T47D (cell line): ENCODE measurements around the gene RGS3.

Experiments
- DNase-seq, 2 experiments: peaks; one replicate each; pipeline versions ENCODE4 v3.0.0 to v3.0.0-alpha.2; 2011 to 2012; ENCODE audit warnings: low read depth in 1 of 2, low spot score in 1 of 2
- JUND ChIP-seq: IDR thresholded peaks from 2 replicates; pipeline ENCODE4 v1.6.1; 2012; ENCODE audit warnings: low read depth
- in situ Hi-C: cut with HindIII; loops from 2 replicates; pipeline ENCODE4 v1.10.0; 2016; ENCODE audit warnings: low sequenced_read_pairs, low pct_unique_long_range_greater_than_20kb

The RGS3 gene

GRCh38 chr9:113446323-113446740 lies 17.2 kb upstream of the RGS3 start:
- in situ Hi-C loops: no loop called here
- no peak for TF ChIP-seq JUND
- peak; percentile 75 to 77 for DNase-seq

- no peak for DNase-seq
- in situ Hi-C loops: no loop called here
- no peak for TF ChIP-seq JUND
Observed at GRCh38 chr9:113449376-113449775, 14.2 kb upstream of the RGS3 start.

DNA sequence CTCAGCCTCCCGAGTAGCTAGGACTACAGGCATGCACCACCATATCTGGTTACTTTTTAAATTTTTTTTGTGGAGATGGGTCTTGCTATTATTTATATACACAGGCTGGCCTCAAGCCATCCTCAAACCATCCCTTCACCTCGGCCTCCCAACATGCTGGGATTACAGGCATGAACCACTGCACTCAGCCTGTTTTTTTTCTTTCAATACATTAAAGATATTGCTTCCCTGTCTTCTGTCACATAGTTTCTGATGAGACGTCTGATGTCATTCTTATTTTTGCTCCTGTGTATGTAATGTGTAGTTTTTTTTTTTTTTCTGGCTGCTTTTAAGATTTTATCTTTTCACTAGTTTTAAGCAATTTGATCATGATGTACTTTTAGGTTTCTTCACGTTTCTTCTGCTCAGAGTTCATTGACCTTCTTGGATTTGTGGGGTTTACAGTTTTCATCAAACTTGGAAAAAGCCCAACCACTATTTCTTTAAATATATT lies 11.4 kb upstream of the RGS3 start:
- no peak for TF ChIP-seq JUND
- in situ Hi-C loops: no loop called here

DNA sequence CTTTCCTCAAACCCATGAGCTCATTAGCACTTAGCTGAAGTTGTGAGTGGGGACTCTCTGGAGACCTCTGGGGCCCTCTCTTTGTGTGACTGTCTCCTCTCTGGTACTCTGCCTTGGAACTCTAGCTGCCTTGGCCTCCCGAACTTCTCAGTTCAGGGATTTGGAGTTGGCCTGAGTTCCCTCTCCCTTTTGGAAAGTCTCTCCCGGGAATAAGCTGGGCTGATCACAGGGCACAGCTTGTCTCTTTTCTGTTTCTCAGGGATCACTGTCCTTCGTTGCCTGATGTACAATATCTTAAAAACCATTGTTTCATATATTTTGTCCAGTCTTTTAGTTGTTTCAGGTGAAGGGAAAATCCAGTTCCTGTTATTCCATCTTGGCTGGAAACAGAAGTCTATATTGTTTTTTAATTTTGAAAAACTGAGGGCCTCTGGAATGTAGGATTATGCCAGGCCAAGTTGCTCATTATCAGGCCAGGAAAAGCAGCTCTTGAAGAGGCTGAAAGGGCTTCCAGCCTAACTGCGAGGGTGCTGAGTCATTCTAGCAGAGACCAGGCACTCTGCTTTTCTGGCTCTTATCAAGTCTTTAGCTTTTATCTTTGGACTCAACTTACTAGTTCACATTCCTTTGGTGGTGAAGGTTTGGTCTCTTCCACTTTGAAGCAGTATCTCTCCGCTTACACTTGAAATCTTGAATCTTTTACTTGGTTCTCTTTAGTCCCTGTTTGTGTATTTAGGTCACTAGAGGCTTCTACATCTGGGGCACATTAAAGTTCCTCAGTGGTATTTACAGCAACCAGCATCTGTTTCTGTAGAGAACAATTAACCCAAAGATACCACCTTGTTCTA lies 8.4 kb upstream of the RGS3 start:
- in situ Hi-C loops: no loop called here
- DNase-seq: no peak

More for the DNA sequence above, 11.4 kb upstream of the RGS3 start:
- no peak for DNase-seq

DNA sequence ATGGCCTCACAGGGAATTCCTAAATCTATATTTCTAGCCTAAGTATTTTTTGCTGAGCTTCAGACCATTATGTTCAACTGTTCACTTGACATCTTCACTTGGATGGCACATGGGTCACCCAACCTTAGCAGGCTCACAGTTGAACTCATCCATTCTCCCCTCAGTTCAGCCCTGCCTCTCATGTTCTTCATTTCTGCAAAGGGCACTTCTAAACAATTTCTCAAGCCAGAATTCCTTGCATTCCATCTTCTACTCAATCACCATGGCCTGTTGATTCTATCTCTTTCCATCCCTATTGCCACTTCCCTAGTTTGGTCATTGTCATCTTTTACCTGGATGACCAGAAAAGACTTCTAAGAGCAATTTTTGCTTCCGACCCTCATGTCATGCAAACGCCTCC lies 7.3 kb upstream of the RGS3 start:
- TF ChIP-seq JUND: no peak
- peak in 1 of 2 experiments; percentile 49 for DNase-seq
- in situ Hi-C loops: no loop called here

More for the DNA sequence above, 8.4 kb upstream of the RGS3 start:
- no peak for TF ChIP-seq JUND

DNA sequence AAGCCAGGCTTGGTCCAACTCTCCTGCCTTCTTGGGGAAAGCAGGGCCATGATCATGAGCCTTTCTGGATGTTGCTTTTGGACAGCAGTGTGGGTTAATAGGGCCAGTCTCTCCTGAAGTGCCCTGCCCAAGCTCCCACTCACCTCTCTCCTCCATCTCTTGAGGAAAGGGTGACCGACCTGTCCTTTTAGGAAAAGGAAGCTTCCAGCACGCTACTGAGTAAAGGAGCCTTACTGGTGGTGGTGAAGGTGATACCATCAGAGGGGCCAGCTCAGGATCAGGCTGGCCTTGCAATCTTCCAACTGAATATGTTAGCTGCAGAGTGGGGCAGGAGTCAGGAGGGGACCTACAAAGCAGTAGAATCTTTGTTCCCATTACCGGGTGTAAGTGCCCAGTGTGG lies 2.2 kb upstream of the RGS3 start:
- no peak for TF ChIP-seq JUND
- DNase-seq: no peak
- in situ Hi-C loops: no loop called here

DNA sequence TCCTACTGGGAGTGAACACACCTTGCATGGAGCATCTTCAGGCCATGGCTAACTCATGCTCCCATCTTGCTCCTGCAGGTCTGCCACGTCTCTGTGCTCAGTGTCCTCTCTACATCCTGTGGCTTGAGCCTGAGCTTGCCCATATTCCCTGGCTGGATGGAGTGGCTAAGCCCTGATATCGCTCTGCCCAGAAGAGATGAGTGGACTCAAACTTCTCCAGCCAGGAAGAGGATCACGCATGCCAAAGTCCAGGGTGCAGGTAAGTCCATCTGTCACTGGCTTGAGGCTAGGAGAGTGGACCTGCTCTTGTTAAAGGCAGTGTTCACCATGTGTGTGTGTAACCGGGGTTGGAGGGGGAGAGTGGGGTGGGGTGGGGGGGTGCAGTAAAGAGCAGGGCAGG lies 1.6 kb upstream of the RGS3 start:
- DNase-seq: no peak
- TF ChIP-seq JUND: no peak
- in situ Hi-C loops: no loop called here

DNA sequence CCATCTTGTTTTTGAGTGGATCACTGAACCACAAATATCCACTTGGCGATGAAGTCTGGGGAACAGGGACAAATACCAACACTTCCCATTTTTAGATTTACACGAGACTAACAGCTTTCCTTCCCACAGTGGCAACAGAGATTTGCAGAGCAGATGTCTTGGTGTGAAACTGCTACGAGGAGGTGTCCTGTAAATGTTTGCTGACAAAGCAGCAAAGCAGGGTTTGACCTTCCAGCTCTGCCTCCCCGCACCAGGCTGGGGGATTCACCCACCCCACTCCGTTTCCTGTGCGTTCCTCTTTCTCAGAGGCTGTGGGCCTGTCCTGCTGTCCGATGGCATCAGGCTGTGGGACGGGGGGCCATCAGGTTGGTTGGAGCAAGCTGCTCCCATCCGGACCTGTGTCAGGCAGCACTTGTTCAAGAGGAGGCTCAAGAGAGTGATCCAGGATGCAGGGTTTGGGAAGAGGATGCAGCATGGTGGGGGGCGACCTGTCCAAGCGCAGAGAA lies 693 bp upstream of the RGS3 start:
- TF ChIP-seq JUND: no peak
- in situ Hi-C loops: no loop called here
- DNase-seq: no peak

GRCh38 chr9:113464286-113464660 lies 746 bp downstream of the RGS3 start:
- TF ChIP-seq JUND: no peak
- in situ Hi-C loops: no loop called here
- no peak for DNase-seq

- in situ Hi-C loops: no loop called here
- no peak; the same call in 1 of the 2 replicates for TF ChIP-seq JUND
- peak in 1 of 2 experiments; percentile 86 for DNase-seq
Observed at GRCh38 chr9:113465599-113466140, 2.1 kb downstream of the RGS3 start.

DNA sequence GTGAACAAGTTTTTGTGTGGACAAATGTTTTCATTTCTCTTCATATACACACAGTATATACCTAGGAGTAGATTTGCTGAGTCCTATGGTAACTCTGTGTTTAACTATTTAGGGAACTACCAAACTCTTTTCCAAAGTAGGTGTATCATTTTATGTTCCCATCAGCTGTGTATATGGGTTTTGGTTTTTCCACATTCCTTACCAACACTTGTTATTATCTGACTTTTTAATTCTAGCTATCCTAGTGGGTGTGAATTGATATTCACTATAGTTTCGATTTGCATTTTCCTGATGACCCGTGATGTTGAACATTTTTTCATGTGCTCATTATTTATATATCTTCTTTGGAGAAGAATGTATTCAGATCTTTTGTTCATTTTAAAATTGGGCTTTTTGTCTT lies 3.7 kb downstream of the RGS3 start:
- in situ Hi-C loops: no loop called here
- DNase-seq: no peak
- TF ChIP-seq JUND: no peak

DNA sequence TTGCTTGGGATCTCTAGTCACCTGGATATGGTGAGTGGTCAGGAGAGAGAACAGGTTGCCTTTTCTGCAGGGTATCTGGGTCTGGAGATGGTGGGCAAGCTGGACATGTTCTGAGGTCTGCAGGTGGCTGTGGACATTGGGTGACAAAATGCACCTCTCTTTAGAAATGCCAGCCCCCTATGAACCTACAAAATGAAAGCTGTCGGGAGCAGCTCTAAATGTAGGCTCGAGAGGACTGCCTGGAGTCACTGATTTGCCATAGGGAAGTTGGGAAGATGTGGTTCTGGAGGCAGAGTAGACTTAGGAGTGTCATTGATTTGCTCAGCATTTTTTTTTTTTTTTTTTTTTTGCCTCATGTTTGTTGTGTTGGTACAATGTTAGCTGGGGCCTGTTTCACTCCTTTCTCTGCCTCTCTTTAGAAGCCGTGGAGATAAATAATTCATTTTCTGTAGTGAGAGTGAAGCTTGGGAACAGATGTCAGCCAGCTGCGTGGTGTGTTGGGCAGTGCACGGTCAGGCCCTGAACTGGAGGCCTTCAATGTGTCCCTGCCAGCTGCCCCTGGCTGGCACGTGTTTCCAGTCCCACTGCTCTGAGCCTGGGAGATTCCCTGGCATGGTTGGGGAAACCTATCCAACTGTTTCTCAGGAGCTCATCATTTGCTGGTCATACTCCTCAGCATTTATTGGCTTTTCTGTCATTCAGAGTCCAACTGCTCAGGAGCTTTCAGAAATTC lies 5.4 kb downstream of the RGS3 start:
- in situ Hi-C loops: no loop called here
- TF ChIP-seq JUND: no peak
- no peak for DNase-seq

GRCh38 chr9:113471143-113471542 lies 7.6 kb downstream of the RGS3 start:
- DNase-seq: no peak
- no peak for TF ChIP-seq JUND

More at GRCh38 chr9:113471143-113471542, 7.6 kb downstream of the RGS3 start:
- in situ Hi-C loops: no loop called here
